ENCODE results near the gene TLCD1. TPM values are rescaled to one million over a fixed set of nuclear protein-coding genes. Genes with fewer than 3 reads are reported as not detected.

Gene TLCD1
- total RNA-seq, 4 donors from 2014 or later: 0.46 to 0.82 (median 0.75) TPM; not detected in 1

- DNase-seq (no peak), ATAC-seq (no peak)
- Histone ChIP-seq H3K36me3 (peaks cover 0 to 13% of the 10 kb centered on the region in 2 donors), H3K27ac (peak overlapping the region; percentile 86 to 90 (median 88)), H3K4me1 (peaks cover 23 to 24% of the 10 kb centered on the region in 2 donors), H3K27me3 (peaks cover 2 to 17% (median 11%) of the 10 kb centered on the region in 3 donors), H3K4me3 (peak overlapping the region; percentile 48 to 64 (median 59)), H3K9me3 (no peaks in the 10 kb centered on the region)
- in situ Hi-C loops (cut with MboI; ENCODE audit: low sequenced_read_pairs in 4 of 4) (no loop called here), intact Hi-C loops (cut with DNase I; ENCODE audit: low total_unique reads) (no loop called here)
- TF ChIP-seq POLR2A (IDR thresholded peaks at IDR 0.05): no peak
- TF ChIP-seq CTCF (IDR thresholded peaks at IDR 0.05 in 4 of 5, conservative IDR thresholded peaks at IDR 0.05 in 1 of 5): no peak
These were observed 9.1 kb downstream of the TLCD1 start for GRCh38 chr17:28716740-28717577.

- Histone ChIP-seq H3K27me3 (peaks cover 2 to 17% (median 11%) of the 10 kb centered on the region in 3 donors), H3K4me3 (no peak overlapping the region), H3K36me3 (no peaks in the 10 kb centered on the region), H3K4me1 (peaks cover 8 to 13% of the 10 kb centered on the region in 2 donors), H3K9me3 (no peaks in the 10 kb centered on the region), H3K27ac (no peak overlapping the region)
- ATAC-seq (no peak), DNase-seq (no peak)
- in situ Hi-C loops (cut with MboI; ENCODE audit: low sequenced_read_pairs in 4 of 4): no loop called here
- intact Hi-C loops (cut with DNase I; ENCODE audit: low total_unique reads): no loop called here
- TF ChIP-seq POLR2A (IDR thresholded peaks at IDR 0.05) (no peak), CTCF (IDR thresholded peaks at IDR 0.05 in 4 of 5, conservative IDR thresholded peaks at IDR 0.05 in 1 of 5) (no peak)
These were observed 10.8 kb downstream of the TLCD1 start for GRCh38 chr17:28715217-28715616.

- DNase-seq: no peak
- Histone ChIP-seq H3K36me3 (no peaks in the 10 kb centered on the region), H3K4me3 (no peak overlapping the region), H3K27me3 (peaks cover 2 to 17% (median 11%) of the 10 kb centered on the region in 3 donors), H3K27ac (no peak overlapping the region), H3K4me1 (peaks cover 8 to 13% of the 10 kb centered on the region in 2 donors), H3K9me3 (no peaks in the 10 kb centered on the region)
- ATAC-seq: no peak
- in situ Hi-C loops (cut with MboI; ENCODE audit: low sequenced_read_pairs in 4 of 4): no loop called here
- intact Hi-C loops (cut with DNase I; ENCODE audit: low total_unique reads): no loop called here
- TF ChIP-seq CTCF (IDR thresholded peaks at IDR 0.05 in 4 of 5, conservative IDR thresholded peaks at IDR 0.05 in 1 of 5) (no peak), POLR2A (IDR thresholded peaks at IDR 0.05) (no peak)
These were observed 11.8 kb downstream of the TLCD1 start for GRCh38 chr17:28714281-28714680.

GRCh38 chr17:28712705-28713415 is 13.2 kb downstream of the TLCD1 start:
- DNase-seq (no peak), ATAC-seq (no peak)
- H3K4me3 ChIP-seq: no peak overlapping the region
- H3K4me1 ChIP-seq: peaks cover 4 to 6% of the 10 kb centered on the region in 2 donors
- no peaks in the 10 kb centered on the region for H3K9me3 ChIP-seq
- in situ Hi-C loops (cut with MboI; ENCODE audit: low sequenced_read_pairs in 4 of 4) (no loop called here), intact Hi-C loops (cut with DNase I; ENCODE audit: low total_unique reads) (no loop called here)
- H3K27me3 ChIP-seq: peaks cover 2 to 17% (median 11%) of the 10 kb centered on the region in 3 donors
- H3K27ac ChIP-seq: peak overlapping the region; percentile 77 to 84 (median 80)
- no peaks in the 10 kb centered on the region for H3K36me3 ChIP-seq
- TF ChIP-seq POLR2A (IDR thresholded peaks at IDR 0.05): no peak
- TF ChIP-seq CTCF (IDR thresholded peaks at IDR 0.05 in 4 of 5, conservative IDR thresholded peaks at IDR 0.05 in 1 of 5): no peak

Measured in gastrocnemius medialis (tissue), 4 donors.